Subcutaneous abdominal adipose tissue (tissue), 5 donors: Measurements from ENCODE around the gene CARD11.

Experiments used
- H3K27ac ChIP-seq: one replicate; pipeline ENCODE4 v1.7.0; 2013; ENCODE audit warnings: low read depth, mild to moderate bottlenecking, inconsistent platforms, low read length, moderate library complexity
- H3K27me3 ChIP-seq, 5 donors: one replicate each; pipeline ENCODE4 v1.7.0; 2013; ENCODE audit warnings: low read length in 5 of 5, inconsistent platforms in 1 of 5; ENCODE audit not compliant: control insufficient read depth in 5 of 5, insufficient read depth in 4 of 5
- H3K36me3 ChIP-seq, 5 donors: one replicate each; pipeline ENCODE4 v1.7.0; 2013; ENCODE audit warnings: low read length in 5 of 5; ENCODE audit not compliant: control insufficient read depth in 5 of 5, insufficient read depth in 5 of 5
- H3K4me1 ChIP-seq, 5 donors: one replicate each; pipeline ENCODE4 v1.7.0; 2013; ENCODE audit warnings: low read length in 5 of 5, mild to moderate bottlenecking in 3 of 5, moderate library complexity in 1 of 5; ENCODE audit not compliant: control insufficient read depth in 5 of 5, insufficient read depth in 5 of 5
- H3K4me3 ChIP-seq, 5 donors: one replicate each; pipeline ENCODE4 v1.7.0; 2013; ENCODE audit warnings: low read length in 5 of 5, low read depth in 1 of 5
- H3K9ac ChIP-seq, 5 donors: one replicate each; pipeline ENCODE4 v1.7.0; 2013; ENCODE audit warnings: low read length in 5 of 5, mild to moderate bottlenecking in 4 of 5, moderate library complexity in 3 of 5
- H3K9me3 ChIP-seq, 5 donors: one replicate each; pipeline ENCODE4 v1.7.0; 2013; ENCODE audit warnings: low read length in 5 of 5; ENCODE audit not compliant: control insufficient read depth in 5 of 5
- donor health status: healthy.
- donor health status: healthy.
- donor health status: healthy.
- donor health status: healthy.
- donor health status: healthy.

Gene CARD11

DNA sequence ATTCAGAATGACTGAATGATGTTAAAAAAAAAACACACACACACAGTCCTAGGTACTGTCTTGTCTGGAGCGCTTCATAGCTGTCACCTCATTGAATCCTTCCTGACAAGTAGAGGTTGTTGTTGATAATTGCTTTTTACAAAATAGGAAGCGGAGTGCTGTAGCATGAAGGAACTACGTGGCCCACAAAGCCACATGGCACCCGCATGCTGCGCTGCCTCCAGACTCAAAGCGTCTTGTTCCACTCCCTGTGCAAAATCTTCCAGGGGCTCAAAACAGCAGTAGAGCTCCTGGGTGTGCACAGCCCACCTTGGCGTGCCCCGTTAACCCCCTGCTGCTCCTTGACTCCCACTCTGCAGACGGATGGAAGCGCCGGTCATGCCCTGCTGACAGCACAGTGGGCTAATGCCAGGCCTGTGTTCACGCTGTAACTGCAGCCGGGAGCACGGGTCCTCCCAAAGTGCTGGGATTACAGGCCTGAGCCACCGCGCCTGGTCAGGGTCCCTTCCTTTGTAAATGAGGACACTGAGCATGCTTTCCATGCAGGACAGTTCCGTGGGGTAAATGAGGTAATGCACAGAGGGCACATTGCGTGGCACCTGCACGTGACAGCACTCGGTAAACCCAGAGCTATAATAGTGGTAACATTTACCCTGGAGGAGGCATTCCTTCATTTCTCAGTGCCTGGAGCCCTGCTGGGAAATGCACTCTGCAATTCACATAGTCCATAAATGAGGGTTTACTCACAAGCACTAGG lies 108.5 kb downstream of the CARD11 start:
- Histone ChIP-seq H3K27ac (no peak overlapping the region), H3K4me3 (no peak overlapping the region), H3K9ac (no peak overlapping the region), H3K9me3 (no peaks in the 10 kb centered on the region), H3K4me1 (peaks cover 0 to 3% (median 0%) of the 10 kb centered on the region in 5 donors), H3K27me3 (peaks cover 0 to 29% (median 13%) of the 10 kb centered on the region in 5 donors), H3K36me3 (no peaks in the 10 kb centered on the region)

DNA sequence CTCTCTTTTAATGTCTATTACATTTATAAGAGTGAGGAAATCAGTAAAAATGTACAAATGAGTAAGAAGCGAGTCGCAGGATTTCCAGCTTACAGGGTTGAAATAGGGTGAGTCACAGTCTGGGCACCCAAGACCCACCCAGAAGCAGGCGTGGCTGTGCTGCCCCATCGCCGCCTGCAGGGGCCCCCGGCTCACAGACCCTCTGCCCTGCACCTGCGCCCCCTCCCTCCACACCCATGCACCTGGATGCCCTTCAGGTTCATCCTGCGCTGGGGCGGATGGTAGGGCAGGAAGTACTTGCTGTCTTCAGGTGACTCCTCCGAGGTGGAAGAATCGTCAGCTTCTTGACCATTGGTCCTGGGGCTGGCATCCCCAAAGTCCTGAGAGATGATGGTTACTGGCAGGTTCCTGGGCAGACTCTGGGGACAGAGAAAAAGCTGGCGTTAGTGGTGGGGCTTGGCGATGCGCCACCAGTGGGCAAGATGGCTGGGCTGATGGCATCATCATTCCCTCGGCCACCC lies 109.4 kb downstream of the CARD11 start:
- no peaks in the 10 kb centered on the region for H3K9me3 ChIP-seq
- H3K36me3 ChIP-seq: no peaks in the 10 kb centered on the region
- peaks cover 0 to 8% (median 5%) of the 10 kb centered on the region in 5 donors for H3K4me1 ChIP-seq

DNA sequence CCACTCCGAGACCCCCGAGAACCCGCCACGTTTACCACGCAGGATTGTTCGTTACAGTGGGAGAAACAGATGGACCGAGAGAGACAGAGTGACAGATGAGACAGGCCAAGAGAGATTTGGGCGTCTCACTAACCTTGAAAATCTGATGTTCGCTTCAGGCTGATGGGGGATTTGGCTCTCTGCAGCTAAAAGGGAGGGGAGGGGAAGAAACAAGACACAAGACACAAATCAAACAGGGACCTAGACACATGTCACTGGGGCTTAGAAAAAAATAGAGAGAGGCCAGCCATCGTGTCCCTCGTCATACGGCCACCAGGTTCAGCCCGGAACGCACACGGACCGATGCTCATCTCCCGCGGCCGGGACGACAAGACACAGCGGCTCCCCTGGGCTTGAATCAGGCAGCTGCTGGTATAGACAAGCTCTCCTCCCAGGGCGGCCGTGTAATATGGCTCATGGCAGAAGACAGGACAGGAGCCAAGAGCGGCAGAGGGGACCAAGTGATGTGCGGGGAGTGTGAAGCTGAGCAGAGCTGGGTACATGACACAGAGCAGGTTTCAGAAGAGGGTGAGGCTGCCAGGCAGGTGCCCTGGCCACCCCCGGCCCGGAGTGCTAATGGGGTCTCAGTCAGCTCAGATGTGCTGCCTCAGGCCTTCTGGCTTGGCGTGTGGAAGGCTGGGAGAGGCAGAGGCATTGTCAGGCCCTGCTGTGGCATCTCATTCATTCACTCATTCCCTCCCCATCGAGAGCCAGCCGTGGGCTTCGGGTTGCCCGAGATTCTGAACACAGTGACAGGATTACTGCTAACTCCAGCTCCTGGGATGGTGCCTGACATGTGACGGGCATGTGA lies 111.0 kb downstream of the CARD11 start:
- peaks cover 0 to 22% (median 20%) of the 10 kb centered on the region in 5 donors for H3K4me1 ChIP-seq
- peaks cover 0 to 16% (median 9%) of the 10 kb centered on the region in 5 donors for H3K27me3 ChIP-seq
- H3K9me3 ChIP-seq: no peaks in the 10 kb centered on the region
- no peak overlapping the region for H3K27ac ChIP-seq
- no peaks in the 10 kb centered on the region for H3K36me3 ChIP-seq
- no peak overlapping the region for H3K9ac ChIP-seq
- H3K4me3 ChIP-seq: no peak overlapping the region

More for the DNA sequence above, 109.4 kb downstream of the CARD11 start:
- Histone ChIP-seq H3K27ac (no peak overlapping the region), H3K4me3 (no peak overlapping the region), H3K9ac (no peak overlapping the region), H3K27me3 (peaks cover 0 to 27% (median 13%) of the 10 kb centered on the region in 5 donors)

DNA sequence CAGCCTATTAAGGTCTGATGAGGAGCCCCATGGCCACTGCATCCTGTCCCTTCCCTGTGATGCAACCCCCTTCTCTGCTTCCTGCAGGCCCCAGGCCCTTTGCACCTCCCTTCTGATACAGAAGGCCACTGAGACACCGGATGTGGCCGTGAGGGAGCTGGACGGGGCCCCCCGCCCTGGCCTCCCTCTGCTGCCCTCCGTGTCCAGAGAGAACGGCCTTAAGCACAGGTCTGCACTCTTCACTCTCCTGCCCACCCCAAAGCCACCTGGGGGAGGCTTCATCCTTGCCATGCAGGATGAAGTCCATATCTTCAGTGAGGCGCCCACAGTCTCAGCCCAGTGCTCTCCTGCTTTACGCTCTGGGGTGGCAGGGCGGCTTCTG lies 112.6 kb downstream of the CARD11 start:
- Histone ChIP-seq H3K4me3 (no peak overlapping the region), H3K4me1 (peaks cover 0 to 28% (median 24%) of the 10 kb centered on the region in 5 donors), H3K27ac (no peak overlapping the region), H3K27me3 (peaks cover 0 to 10% (median 5%) of the 10 kb centered on the region in 5 donors), H3K9ac (no peak overlapping the region), H3K36me3 (no peaks in the 10 kb centered on the region), H3K9me3 (no peaks in the 10 kb centered on the region)

DNA sequence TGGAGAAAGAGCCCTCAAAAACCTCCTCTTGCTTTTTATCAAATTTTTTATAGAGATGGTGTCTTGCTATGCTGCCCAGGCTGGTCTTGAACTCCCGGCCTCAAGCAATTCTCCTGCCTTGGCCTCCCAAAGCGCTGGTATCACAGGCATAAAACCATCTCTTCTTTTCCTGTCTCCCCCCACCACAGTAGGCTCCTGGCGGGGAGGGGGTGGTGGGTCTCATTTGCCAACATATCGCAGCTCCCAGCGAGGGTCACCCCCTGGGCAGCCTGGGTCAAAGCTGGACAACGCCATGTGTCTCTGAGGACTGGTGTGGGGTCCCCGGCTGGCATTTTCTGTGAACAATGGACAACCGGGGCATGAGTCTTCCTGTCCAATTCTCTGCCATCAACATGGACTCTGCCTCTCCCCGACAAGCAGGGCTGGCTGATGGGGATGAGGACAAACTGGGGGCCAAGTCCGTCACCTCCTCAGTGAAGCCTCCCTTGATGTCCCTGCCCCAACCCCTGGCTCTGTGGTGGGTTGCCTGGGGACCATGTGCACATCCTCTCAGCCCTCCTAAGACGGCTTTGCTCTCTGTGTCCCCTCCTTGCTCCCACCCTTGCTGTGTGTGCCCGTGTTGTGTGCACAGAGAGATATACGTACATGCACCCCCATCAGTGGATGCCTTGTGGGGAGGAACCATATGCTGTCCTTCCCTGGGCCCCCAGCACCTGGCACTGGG lies 113.2 kb downstream of the CARD11 start:
- Histone ChIP-seq H3K27me3 (peaks cover 0 to 10% (median 6%) of the 10 kb centered on the region in 5 donors), H3K4me1 (peaks cover 0 to 28% (median 24%) of the 10 kb centered on the region in 5 donors), H3K4me3 (no peak overlapping the region), H3K9me3 (no peaks in the 10 kb centered on the region), H3K27ac (no peak overlapping the region), H3K36me3 (no peaks in the 10 kb centered on the region), H3K9ac (no peak overlapping the region)

DNA sequence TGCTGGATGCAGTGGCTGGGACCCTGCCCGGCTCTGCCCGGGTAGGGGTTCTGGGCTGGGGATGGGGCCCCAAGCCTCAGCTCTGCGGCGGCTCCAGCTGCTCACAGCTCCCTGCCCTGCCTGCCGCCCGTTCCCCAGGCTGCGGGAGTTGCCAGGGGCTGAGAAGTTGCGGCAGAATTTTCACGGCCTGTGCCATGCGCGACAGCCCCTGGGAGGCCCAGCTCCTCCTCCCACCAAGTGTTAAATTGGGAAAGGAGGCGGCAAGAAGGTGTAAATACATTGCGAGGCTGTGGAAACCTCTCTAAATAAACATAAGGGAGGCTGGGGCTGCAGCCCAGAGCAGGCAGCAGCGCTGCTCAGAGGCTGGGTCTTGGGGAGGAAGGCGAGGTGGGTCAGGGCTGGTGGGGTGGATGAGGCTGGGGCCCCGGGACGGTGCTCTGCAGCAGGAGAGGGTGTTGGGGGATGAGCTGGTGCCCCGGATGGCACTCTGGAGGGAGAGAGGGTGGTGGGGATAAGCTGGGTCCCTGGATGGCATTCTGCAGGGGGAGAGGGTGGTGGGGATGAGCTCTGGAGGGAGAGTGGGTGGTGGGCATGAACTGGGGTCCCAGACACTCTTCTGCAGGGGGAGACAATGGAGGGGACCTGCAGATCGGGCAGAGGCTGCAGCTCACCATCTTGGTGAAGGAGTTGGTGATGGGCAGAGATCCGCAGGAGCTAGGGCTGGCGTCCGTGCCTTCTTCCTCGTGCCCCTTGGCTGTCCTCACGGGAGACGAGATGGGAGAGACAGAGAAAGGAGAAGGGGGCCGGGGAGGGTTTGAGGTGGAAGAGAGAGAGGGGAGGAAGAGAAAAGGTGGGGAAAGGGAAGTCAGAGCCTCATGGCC lies 114.1 kb downstream of the CARD11 start:
- Histone ChIP-seq H3K4me3 (no peak overlapping the region), H3K9ac (no peak overlapping the region), H3K27me3 (peaks cover 0 to 13% (median 4%) of the 10 kb centered on the region in 5 donors), H3K36me3 (no peaks in the 10 kb centered on the region), H3K27ac (no peak overlapping the region), H3K4me1 (peaks cover 0 to 31% (median 24%) of the 10 kb centered on the region in 5 donors), H3K9me3 (no peaks in the 10 kb centered on the region)

DNA sequence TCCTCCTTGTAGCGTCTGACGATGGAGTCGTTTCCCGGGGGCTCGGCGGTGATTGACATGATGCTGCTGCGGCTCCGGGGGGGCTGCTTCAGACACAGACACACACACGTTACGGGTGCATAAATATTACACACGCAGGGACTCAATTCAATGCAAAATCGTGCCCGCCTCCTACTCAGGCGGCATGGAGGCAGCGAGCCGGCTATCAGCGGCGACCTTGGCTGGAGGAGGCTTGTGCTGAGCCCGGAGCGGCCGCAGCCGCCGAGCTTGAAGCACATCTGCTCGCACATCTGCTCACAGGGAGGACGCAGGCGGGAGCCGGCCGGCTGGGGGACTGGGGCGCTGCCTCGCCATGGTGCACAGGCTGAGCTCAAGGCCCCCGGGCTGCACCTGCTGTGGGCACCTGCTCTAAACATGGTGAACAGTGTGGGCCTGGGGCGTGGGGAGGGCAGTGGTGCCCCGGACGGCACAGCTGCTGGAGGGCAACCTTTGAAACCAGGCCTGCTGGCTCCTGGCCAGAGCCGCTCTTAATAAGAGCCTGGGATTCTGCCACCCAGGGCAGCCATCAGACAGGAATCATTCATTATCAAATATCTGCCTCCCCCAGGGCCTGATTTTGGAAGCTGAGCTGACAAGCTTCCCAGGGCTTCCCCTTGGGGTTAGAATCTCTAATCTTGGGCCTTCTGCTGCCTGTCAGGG lies 114.9 kb downstream of the CARD11 start:
- no peak overlapping the region for H3K27ac ChIP-seq
- H3K9ac ChIP-seq: peak overlapping the region in 1 of 5 donors; percentile 35
- peaks cover 0 to 31% (median 24%) of the 10 kb centered on the region in 5 donors for H3K4me1 ChIP-seq
- H3K36me3 ChIP-seq: no peaks in the 10 kb centered on the region
- H3K27me3 ChIP-seq: peaks cover 0 to 13% (median 7%) of the 10 kb centered on the region in 5 donors
- no peaks in the 10 kb centered on the region for H3K9me3 ChIP-seq
- peak overlapping the region in 1 of 5 donors; percentile 31 for H3K4me3 ChIP-seq

DNA sequence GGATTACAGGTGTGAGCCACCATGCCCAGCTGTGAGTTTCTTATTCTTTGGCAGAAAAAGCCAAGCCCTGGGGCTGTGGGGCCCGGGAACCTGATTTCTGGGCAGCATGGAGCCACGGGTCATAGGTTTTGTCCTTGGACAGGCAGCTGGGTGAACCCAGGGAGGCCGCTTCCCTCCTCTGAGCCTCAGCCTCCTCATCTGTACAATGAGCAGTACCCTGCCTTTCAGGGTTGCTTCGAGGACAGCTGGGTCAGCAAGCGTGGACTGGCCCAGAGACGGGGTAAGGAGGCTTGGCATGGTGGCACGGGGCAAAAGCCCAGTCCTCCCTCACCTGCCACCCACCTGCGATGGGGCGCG lies 115.4 kb downstream of the CARD11 start:
- H3K9me3 ChIP-seq: no peaks in the 10 kb centered on the region

More for the DNA sequence above, 115.4 kb downstream of the CARD11 start:
- Histone ChIP-seq H3K9ac (no peak overlapping the region), H3K27ac (no peak overlapping the region), H3K4me3 (no peak overlapping the region), H3K27me3 (peaks cover 0 to 15% (median 7%) of the 10 kb centered on the region in 5 donors), H3K36me3 (no peaks in the 10 kb centered on the region), H3K4me1 (peaks cover 0 to 31% (median 24%) of the 10 kb centered on the region in 5 donors)
